Activated naive CD8-positive, alpha-beta T cell (primary cell): Measurements from ENCODE around the gene SETBP1.
A peak's percentile ranks its signal among the peaks of the same experiment; 100 is the strongest.

Experiments
- H3K27ac Mint-ChIP-seq: one replicate; pipeline ENCODE4 v1.8.0; 2021; ENCODE audit warnings: mixed read lengths
- H3K27me3 Mint-ChIP-seq: one replicate; pipeline ENCODE4 v1.8.0; 2021; ENCODE audit warnings: mixed read lengths
- H3K36me3 Mint-ChIP-seq: one replicate; pipeline ENCODE4 v1.8.0; 2021; ENCODE audit warnings: mixed read lengths
- H3K4me1 Mint-ChIP-seq: one replicate; pipeline ENCODE4 v1.8.0; 2021; ENCODE audit warnings: low read depth, mixed read lengths
- H3K4me3 Mint-ChIP-seq: one replicate; pipeline ENCODE4 v1.8.0; 2021; ENCODE audit warnings: mild to moderate bottlenecking, mixed read lengths
- H3K9me3 Mint-ChIP-seq: one replicate; pipeline ENCODE4 v1.8.0; 2021; ENCODE audit warnings: low read depth, mixed read lengths

The SETBP1 gene

GRCh38 chr18:44726059-44726421 lies 45.4 kb downstream of the SETBP1 start:
- no peaks in the 10 kb centered on the region for H3K36me3 Mint-ChIP-seq
- peak overlapping the region; percentile 84 for H3K27ac Mint-ChIP-seq
- H3K27me3 Mint-ChIP-seq: no peaks in the 10 kb centered on the region
- H3K4me1 Mint-ChIP-seq: peaks cover 68% of the 10 kb centered on the region
- peak overlapping the region; percentile 57 for H3K4me3 Mint-ChIP-seq
- no peaks in the 10 kb centered on the region for H3K9me3 Mint-ChIP-seq

- peak overlapping the region; percentile 56 for H3K27ac Mint-ChIP-seq
- H3K4me3 Mint-ChIP-seq: no peak overlapping the region
- no peaks in the 10 kb centered on the region for H3K9me3 Mint-ChIP-seq
- peaks cover 70% of the 10 kb centered on the region for H3K4me1 Mint-ChIP-seq
- peaks cover 2% of the 10 kb centered on the region for H3K27me3 Mint-ChIP-seq
- H3K36me3 Mint-ChIP-seq: peaks cover 2% of the 10 kb centered on the region
Measured at GRCh38 chr18:44727291-44727690, 46.6 kb downstream of the SETBP1 start.

GRCh38 chr18:44729631-44730101 lies 49.0 kb downstream of the SETBP1 start:
- H3K27ac Mint-ChIP-seq: peak overlapping the region; percentile 29
- no peak overlapping the region for H3K4me3 Mint-ChIP-seq
- peaks cover 2% of the 10 kb centered on the region for H3K27me3 Mint-ChIP-seq
- H3K4me1 Mint-ChIP-seq: peaks cover 58% of the 10 kb centered on the region
- H3K36me3 Mint-ChIP-seq: peaks cover 2% of the 10 kb centered on the region
- no peaks in the 10 kb centered on the region for H3K9me3 Mint-ChIP-seq

GRCh38 chr18:44730803-44731529 lies 50.3 kb downstream of the SETBP1 start:
- Mint-ChIP-seq H3K36me3 (peaks cover 2% of the 10 kb centered on the region), H3K27ac (no peak overlapping the region), H3K9me3 (no peaks in the 10 kb centered on the region), H3K27me3 (peaks cover 2% of the 10 kb centered on the region), H3K4me3 (no peak overlapping the region), H3K4me1 (peaks cover 45% of the 10 kb centered on the region)

- Mint-ChIP-seq H3K4me1 (peaks cover 38% of the 10 kb centered on the region), H3K36me3 (peaks cover 2% of the 10 kb centered on the region), H3K4me3 (no peak overlapping the region), H3K27ac (peak overlapping the region; percentile 37), H3K27me3 (peaks cover 2% of the 10 kb centered on the region), H3K9me3 (no peaks in the 10 kb centered on the region)
Measured at GRCh38 chr18:44731530-44732237, 51.0 kb downstream of the SETBP1 start.

- peaks cover 33% of the 10 kb centered on the region for H3K4me1 Mint-ChIP-seq
- peaks cover 2% of the 10 kb centered on the region for H3K27me3 Mint-ChIP-seq
- H3K36me3 Mint-ChIP-seq: peaks cover 2% of the 10 kb centered on the region
- H3K27ac Mint-ChIP-seq: peak overlapping the region; percentile 19
- H3K4me3 Mint-ChIP-seq: no peak overlapping the region
- H3K9me3 Mint-ChIP-seq: no peaks in the 10 kb centered on the region
Measured at GRCh38 chr18:44732238-44732563, 51.5 kb downstream of the SETBP1 start.

- Mint-ChIP-seq H3K27me3 (peaks cover 2% of the 10 kb centered on the region), H3K4me3 (no peak overlapping the region), H3K4me1 (peaks cover 29% of the 10 kb centered on the region), H3K27ac (no peak overlapping the region), H3K9me3 (no peaks in the 10 kb centered on the region), H3K36me3 (peaks cover 2% of the 10 kb centered on the region)
Measured at GRCh38 chr18:44732599-44732998, 51.9 kb downstream of the SETBP1 start.

- H3K36me3 Mint-ChIP-seq: peaks cover 2% of the 10 kb centered on the region
- H3K9me3 Mint-ChIP-seq: no peaks in the 10 kb centered on the region
- no peak overlapping the region for H3K4me3 Mint-ChIP-seq
- H3K4me1 Mint-ChIP-seq: peaks cover 29% of the 10 kb centered on the region
- peaks cover 2% of the 10 kb centered on the region for H3K27me3 Mint-ChIP-seq
- no peak overlapping the region for H3K27ac Mint-ChIP-seq
Measured at GRCh38 chr18:44733069-44733753, 52.5 kb downstream of the SETBP1 start.

- no peak overlapping the region for H3K4me3 Mint-ChIP-seq
- H3K27ac Mint-ChIP-seq: no peak overlapping the region
- H3K36me3 Mint-ChIP-seq: peaks cover 2% of the 10 kb centered on the region
- H3K27me3 Mint-ChIP-seq: peaks cover 2% of the 10 kb centered on the region
- H3K4me1 Mint-ChIP-seq: peaks cover 24% of the 10 kb centered on the region
- H3K9me3 Mint-ChIP-seq: no peaks in the 10 kb centered on the region
Measured at GRCh38 chr18:44733754-44734465, 53.2 kb downstream of the SETBP1 start.

GRCh38 chr18:44735096-44735495 lies 54.4 kb downstream of the SETBP1 start:
- Mint-ChIP-seq H3K4me1 (peaks cover 13% of the 10 kb centered on the region), H3K27ac (no peak overlapping the region), H3K4me3 (no peak overlapping the region)

GRCh38 chr18:44736664-44737380 lies 56.1 kb downstream of the SETBP1 start:
- H3K36me3 Mint-ChIP-seq: peaks cover 2% of the 10 kb centered on the region
- H3K4me3 Mint-ChIP-seq: no peak overlapping the region
- no peaks in the 10 kb centered on the region for H3K9me3 Mint-ChIP-seq
- H3K27me3 Mint-ChIP-seq: peaks cover 3% of the 10 kb centered on the region
- H3K27ac Mint-ChIP-seq: no peak overlapping the region
- H3K4me1 Mint-ChIP-seq: peaks cover 7% of the 10 kb centered on the region

More at GRCh38 chr18:44735096-44735495, 54.4 kb downstream of the SETBP1 start:
- H3K36me3 Mint-ChIP-seq: peaks cover 2% of the 10 kb centered on the region
- peaks cover 2% of the 10 kb centered on the region for H3K27me3 Mint-ChIP-seq
- H3K9me3 Mint-ChIP-seq: no peaks in the 10 kb centered on the region

GRCh38 chr18:44737623-44738022 lies 56.9 kb downstream of the SETBP1 start:
- Mint-ChIP-seq H3K36me3 (no peaks in the 10 kb centered on the region), H3K4me1 (peaks cover 4% of the 10 kb centered on the region), H3K27me3 (peaks cover 2% of the 10 kb centered on the region), H3K9me3 (no peaks in the 10 kb centered on the region), H3K27ac (no peak overlapping the region), H3K4me3 (no peak overlapping the region)

- peaks cover 2% of the 10 kb centered on the region for H3K27me3 Mint-ChIP-seq
- no peaks in the 10 kb centered on the region for H3K9me3 Mint-ChIP-seq
- H3K36me3 Mint-ChIP-seq: no peaks in the 10 kb centered on the region
- H3K4me3 Mint-ChIP-seq: no peak overlapping the region
- no peak overlapping the region for H3K27ac Mint-ChIP-seq
- H3K4me1 Mint-ChIP-seq: no peaks in the 10 kb centered on the region
Measured at GRCh38 chr18:44740000-44740399, 59.3 kb downstream of the SETBP1 start.

GRCh38 chr18:44741085-44741484 lies 60.4 kb downstream of the SETBP1 start:
- Mint-ChIP-seq H3K9me3 (no peaks in the 10 kb centered on the region), H3K4me1 (no peaks in the 10 kb centered on the region), H3K4me3 (no peak overlapping the region), H3K36me3 (peaks cover 2% of the 10 kb centered on the region), H3K27me3 (peaks cover 2% of the 10 kb centered on the region), H3K27ac (no peak overlapping the region)
